Measurements from ENCODE around the gene MEIS1. TPM values are rescaled to one million over a fixed set of nuclear protein-coding genes. Genes with fewer than 3 reads are reported as not detected.

The MEIS1 gene
- total and polyA plus RNA-seq, 3 donors from 2014 or later: 10.8 to 13.8 (median 13.5) TPM

DNA sequence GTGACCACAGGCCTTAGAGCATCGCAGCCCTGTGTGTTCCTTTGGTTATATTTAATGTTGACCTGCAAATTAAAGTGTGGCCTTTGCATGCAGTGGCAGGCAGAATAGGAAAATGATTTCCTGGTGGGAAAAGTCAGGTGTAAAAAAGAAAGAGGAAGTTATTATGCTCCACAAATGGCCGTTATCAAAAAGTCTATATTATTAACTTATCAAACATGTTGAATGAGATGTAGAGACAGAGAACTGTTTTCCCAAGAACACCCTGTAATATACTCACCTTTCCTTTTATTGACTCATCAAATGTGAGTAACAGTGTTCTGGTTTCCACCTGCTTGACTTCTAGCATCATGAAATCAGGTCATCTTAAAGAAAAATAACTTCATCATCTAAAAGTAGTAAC, 35.3 kb downstream of the MEIS1 start:
- intact Hi-C loops (cut with DNase I; ENCODE audit: low total_unique reads): no loop called here
- Histone ChIP-seq H3K27ac (no peak overlapping the region), H3K4me3 (no peak overlapping the region), H3K36me3 (ENCODE audit: low read depth, missing control alignments) (no peaks in the 10 kb centered on the region), H3K27me3 (no peaks in the 10 kb centered on the region), H3K4me1 (peaks cover 3% of the 10 kb centered on the region), H3K9me3 (no peaks in the 10 kb centered on the region)
- no peak for TF ChIP-seq POLR2A (IDR thresholded peaks at IDR 0.05)
- TF ChIP-seq, protein P1, sequence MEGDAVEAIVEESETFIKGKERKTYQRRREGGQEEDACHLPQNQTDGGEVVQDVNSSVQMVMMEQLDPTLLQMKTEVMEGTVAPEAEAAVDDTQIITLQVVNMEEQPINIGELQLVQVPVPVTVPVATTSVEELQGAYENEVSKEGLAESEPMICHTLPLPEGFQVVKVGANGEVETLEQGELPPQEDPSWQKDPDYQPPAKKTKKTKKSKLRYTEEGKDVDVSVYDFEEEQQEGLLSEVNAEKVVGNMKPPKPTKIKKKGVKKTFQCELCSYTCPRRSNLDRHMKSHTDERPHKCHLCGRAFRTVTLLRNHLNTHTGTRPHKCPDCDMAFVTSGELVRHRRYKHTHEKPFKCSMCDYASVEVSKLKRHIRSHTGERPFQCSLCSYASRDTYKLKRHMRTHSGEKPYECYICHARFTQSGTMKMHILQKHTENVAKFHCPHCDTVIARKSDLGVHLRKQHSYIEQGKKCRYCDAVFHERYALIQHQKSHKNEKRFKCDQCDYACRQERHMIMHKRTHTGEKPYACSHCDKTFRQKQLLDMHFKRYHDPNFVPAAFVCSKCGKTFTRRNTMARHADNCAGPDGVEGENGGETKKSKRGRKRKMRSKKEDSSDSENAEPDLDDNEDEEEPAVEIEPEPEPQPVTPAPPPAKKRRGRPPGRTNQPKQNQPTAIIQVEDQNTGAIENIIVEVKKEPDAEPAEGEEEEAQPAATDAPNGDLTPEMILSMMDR (IDR thresholded peaks at IDR 0.05): no peak
- no peak for DNase-seq
- WGBS, 2 donors: 41 to 45% methylated on average over 2 of the region's 2 CpGs

DNA sequence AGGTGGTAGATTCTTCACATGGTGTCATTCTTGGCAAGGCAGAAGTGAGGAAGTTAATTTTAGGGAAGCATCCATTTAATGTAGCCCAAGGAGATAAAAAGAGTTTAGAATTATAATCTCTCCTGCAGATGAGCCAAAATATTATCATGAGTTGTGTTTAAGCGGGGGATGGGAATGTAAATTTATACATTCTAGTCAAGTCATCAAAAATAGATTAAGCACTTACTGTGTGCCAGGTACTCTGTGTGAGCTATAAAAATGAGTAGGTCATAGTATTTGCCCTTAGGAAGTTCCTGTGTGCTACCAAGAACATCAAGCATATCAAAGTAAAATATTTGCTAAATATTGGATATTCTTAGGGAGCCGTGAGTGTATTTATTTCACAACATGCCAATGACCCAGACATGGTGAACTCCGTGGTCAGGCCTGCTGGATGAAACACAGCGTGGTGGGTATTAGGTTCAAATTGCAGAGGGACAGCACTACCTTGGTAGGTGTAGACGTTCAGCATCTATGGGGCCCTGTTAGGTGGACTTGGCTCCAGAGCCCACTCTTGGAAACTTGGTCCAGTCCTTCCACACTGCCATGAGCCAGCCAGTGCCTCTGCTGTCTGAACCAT, 37.4 kb downstream of the MEIS1 start:
- Histone ChIP-seq H3K4me3 (no peak overlapping the region), H3K27me3 (no peaks in the 10 kb centered on the region), H3K36me3 (ENCODE audit: low read depth, missing control alignments) (no peaks in the 10 kb centered on the region), H3K4me1 (peaks cover 3% of the 10 kb centered on the region), H3K9me3 (no peaks in the 10 kb centered on the region), H3K27ac (no peak overlapping the region)
- WGBS, 2 donors: 76% methylated on average over 5 of the region's 5 CpGs
- DNase-seq: no peak
- intact Hi-C loops (cut with DNase I; ENCODE audit: low total_unique reads): no loop called here
- TF ChIP-seq POLR2A (IDR thresholded peaks at IDR 0.05): no peak
- TF ChIP-seq, protein P1 (IDR thresholded peaks at IDR 0.05): no peak

DNA sequence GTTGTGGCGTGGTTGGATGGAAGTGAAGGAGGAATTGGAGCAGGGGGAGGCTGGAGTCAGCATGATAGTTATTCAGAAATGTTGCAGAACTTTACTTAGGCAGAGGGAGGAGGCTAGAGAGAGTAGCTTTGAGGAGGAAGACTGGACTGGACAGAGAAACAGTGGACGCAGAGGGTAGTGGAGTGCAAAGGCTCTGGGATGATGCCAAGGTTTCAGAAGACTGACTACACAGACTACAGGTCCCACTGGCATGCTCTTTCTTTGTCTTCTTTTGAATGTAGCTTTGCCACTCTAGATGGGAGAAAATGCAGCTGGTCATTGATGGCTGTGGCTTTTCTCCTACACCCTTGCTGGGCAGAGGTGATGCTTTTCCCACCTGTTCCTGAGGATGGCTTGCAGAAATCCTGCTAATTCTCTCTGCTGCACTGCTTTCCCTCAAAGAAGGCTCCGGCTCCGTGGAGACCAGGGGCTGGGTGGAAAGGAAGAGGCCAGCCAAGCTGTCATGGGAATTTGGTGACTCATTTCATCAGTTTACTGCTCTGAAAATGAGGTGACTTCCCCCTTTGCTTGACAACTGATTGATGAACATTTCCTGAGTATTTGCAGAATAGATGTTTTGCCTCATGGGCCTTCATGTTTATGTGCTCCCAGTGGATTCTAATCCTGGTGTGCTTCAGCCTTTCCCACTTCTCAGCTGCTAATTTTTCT, 42.4 kb downstream of the MEIS1 start:
- Histone ChIP-seq H3K36me3 (ENCODE audit: low read depth, missing control alignments) (no peaks in the 10 kb centered on the region), H3K4me3 (no peak overlapping the region), H3K4me1 (peaks cover 10% of the 10 kb centered on the region), H3K9me3 (no peaks in the 10 kb centered on the region), H3K27ac (no peak overlapping the region), H3K27me3 (no peaks in the 10 kb centered on the region)
- intact Hi-C loops (cut with DNase I; ENCODE audit: low total_unique reads): no loop called here
- TF ChIP-seq POLR2A (IDR thresholded peaks at IDR 0.05): no peak
- TF ChIP-seq, protein P1 (IDR thresholded peaks at IDR 0.05): no peak
- DNase-seq: no peak
- 76 to 81% methylated on average over 2 to 4 of the region's 4 CpGs for WGBS, 2 donors

DNA sequence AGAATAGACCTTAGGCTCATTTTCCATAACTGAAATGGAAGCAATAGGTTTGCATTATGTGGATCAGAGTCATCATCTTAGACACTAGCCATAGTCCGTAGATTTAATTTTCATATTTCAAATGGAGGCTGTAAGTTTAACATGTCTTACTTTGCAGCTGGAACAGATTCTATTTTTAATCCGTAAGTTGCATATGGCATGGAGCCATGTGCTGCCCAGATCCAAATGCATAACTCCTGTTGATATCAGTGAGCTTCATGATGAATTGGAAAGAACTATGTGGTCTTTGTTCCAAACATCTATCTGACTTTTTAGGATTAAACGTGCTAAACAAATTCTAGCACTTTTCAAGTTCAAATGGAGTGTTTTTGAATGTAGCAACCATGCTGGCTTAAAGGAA, 43.4 kb downstream of the MEIS1 start:
- no peaks in the 10 kb centered on the region for H3K27me3 ChIP-seq
- 36 to 45% methylated on average over 3 of the region's 3 CpGs for WGBS, 2 donors
- no peaks in the 10 kb centered on the region for H3K36me3 ChIP-seq (ENCODE audit: low read depth, missing control alignments)
- peaks cover 10% of the 10 kb centered on the region for H3K4me1 ChIP-seq
- no peak overlapping the region for H3K27ac ChIP-seq
- no peak overlapping the region for H3K4me3 ChIP-seq
- intact Hi-C loops (cut with DNase I; ENCODE audit: low total_unique reads): no loop called here
- DNase-seq: no peak
- H3K9me3 ChIP-seq: no peaks in the 10 kb centered on the region
- TF ChIP-seq POLR2A (IDR thresholded peaks at IDR 0.05): no peak
- TF ChIP-seq, protein P1 (IDR thresholded peaks at IDR 0.05): no peak

Measured in testis (tissue), 3 donors.